ENCODE data around the gene CATSPERZ.

CATSPERZ gene, protein sequence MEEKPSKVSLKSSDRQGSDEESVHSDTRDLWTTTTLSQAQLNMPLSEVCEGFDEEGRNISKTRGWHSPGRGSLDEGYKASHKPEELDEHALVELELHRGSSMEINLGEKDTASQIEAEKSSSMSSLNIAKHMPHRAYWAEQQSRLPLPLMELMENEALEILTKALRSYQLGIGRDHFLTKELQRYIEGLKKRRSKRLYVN

GRCh38 chr11:64299847-64300648 is at the start of gene CATSPERZ:
Gene CATSPERZ, plus strand, starts transcription at chr11:64300358. Its CDS starts 53 bp downstream, at chr11:64300411.
- DNase-seq = no peak

DNA sequence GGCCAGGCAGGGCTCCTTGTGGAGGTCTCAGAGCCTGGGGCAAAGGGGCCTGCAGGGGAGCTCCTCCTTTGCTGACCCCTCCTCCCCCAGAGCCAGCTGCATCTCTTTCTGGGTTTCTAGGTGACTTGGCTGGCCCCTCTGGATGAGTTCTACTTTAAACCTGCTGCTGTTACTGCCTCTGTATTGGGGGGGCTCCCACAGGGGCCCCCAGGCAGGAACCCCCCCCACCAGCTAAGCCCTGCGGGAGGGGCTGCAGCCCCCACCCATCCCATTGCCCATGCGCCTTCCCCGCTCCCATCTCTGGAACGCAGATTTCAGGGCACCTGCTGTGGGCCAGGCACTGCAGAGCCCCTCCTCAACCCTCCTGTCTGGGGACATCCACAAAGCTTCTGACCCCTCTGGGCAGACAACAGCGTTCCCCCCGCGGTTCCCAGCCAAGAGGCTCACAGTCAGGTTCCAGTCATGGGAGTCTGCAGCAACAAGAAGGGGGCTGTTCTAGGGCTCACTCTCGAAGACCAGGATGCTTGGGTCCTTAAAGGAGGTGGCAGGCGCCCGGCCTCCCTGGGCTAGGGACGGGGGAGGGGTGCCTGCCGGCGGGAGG is 49.6 kb upstream of the CATSPERZ start:
- no peak for DNase-seq

- peak; percentile 35 for DNase-seq
These were observed 49.0 kb upstream of the CATSPERZ start, which contains the start of gene PLCB3 for GRCh38 chr11:64251016-64251752. Gene PLCB3, plus strand, starts transcription at chr11:64251530. Its CDS starts 120 bp downstream, at chr11:64251650.

GRCh38 chr11:64251753-64252002 is 48.5 kb upstream of the CATSPERZ start:
- DNase-seq = no peak

DNA sequence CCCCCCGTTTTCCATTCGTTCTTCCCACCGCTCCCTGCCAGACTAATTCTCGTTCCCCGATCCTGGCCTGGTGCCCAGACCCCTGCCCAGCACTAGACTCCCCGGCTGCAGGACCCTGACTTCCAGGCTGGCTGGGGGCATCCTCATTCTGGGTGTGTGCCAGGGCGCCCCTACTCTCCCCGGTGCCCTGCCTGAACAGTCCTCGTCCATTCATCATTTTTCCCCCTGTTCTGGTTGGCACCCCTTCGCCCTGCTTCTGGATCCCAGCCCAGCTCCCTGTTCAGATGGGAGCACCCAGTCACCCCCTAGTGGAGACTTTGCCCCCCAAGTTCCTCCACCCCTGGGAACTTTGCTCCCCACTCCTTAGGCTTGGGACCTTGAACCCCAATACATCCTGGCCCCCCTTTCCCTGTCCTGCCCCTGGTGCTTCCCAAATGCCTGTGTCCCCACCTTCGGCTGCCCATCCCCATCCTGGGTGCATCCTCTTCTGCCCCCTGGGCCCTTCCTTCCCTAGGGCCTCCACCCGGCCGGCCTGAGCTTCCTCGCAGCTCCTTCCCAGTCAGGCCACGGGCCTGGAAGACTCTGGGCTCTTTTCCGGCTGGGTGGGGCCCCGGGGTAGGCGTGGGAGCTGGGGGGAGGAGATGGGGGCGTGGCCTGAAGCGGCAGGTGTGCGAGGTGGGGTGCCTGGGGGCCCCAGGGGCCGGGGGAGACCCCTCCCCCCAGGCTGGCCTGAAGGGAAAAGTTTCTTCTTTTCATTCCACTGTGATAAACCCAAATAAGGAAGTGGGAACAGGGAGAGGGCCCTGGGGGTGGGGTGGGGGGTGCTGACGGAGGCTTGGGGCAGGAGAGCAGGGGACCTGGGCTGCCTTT is 47.9 kb upstream of the CATSPERZ start:
- DNase-seq = peak; percentile 59

DNA sequence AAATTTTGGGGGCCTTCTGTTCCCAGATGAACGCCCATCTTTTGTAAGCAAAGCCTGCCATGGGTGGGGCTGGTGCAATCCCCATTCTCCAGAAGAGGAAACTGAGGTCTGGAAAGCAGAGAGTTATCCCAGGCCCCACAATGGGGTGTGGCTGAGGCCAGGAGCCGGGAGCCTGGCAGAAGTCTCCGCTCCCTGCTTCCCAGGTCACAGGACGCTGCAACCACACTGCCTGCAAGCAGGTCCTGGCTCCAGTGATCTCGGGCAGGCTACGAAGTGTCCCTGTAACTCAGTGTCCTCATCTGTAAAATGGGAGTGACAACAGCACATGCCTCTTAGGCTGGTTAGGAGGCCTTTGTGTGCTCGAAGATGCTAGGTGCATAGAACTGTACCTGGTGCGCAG is 47.1 kb upstream of the CATSPERZ start:
- DNase-seq = no peak

GRCh38 chr11:64253481-64253880 is 46.7 kb upstream of the CATSPERZ start:
- DNase-seq = no peak

GRCh38 chr11:64254326-64254725 is 45.8 kb upstream of the CATSPERZ start:
- DNase-seq = no peak

GRCh38 chr11:64255135-64256128 is 44.7 kb upstream of the CATSPERZ start:
- DNase-seq = no peak

GRCh38 chr11:64256300-64256699 is 43.9 kb upstream of the CATSPERZ start:
- no peak for DNase-seq

DNA sequence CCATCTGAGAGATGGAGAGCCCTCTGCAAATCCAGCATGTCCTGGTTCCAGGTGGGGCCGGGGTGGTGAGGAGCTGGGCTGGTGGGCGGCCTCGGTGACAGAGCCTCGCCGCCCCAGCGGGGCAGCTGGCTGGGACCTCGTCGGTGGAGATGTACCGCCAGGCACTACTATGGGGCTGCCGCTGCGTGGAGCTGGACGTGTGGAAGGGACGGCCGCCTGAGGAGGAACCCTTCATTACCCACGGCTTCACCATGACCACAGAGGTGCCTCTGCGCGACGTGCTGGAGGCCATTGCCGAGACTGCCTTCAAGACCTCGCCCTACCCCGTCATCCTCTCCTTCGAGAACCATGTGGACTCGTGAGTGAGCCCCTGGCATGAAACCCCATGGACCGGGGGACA is 41.8 kb upstream of the CATSPERZ start:
- DNase-seq = no peak

- DNase-seq = no peak
These were observed 41.1 kb upstream of the CATSPERZ start for GRCh38 chr11:64258946-64259532.

- no peak for DNase-seq
These were observed 40.6 kb upstream of the CATSPERZ start for GRCh38 chr11:64259533-64260067.

GRCh38 chr11:64260147-64260708 is 39.9 kb upstream of the CATSPERZ start:
- no peak for DNase-seq

GRCh38 chr11:64261556-64262080 is 38.5 kb upstream of the CATSPERZ start:
- no peak for DNase-seq

GRCh38 chr11:64262271-64263002 is 37.7 kb upstream of the CATSPERZ start:
- no peak for DNase-seq

GRCh38 chr11:64263021-64263946 is 36.9 kb upstream of the CATSPERZ start:
- peak; percentile 28 for DNase-seq

GRCh38 chr11:64263947-64264317 is 36.2 kb upstream of the CATSPERZ start:
- no peak for DNase-seq

All from HCEC 1CT (cell line).